ENCODE results near the gene IRS1.

The IRS1 gene

DNA sequence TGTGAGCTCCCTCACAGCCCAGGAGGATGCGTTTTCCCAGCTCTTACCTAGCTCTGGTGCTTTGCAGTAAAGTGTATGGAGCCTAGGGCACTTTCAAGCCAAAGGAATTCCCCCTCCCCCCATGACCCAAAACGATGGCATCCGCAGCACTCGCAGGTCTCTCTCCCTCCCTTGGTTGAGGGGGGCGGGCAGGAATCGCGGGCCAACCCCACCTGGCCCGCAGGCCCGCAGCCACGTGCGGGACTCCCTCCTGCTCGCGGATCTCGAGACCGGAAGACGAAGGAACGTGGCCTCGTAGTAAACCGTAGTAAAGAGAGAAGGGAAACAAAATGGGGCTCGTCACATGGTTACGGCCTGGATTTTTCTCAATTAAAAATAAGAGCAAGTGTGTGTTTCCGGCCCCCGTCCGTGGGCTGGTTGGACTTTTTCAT is 8.5 kb downstream of the IRS1 start:
- ATAC-seq: peak; percentile 44 to 57

DNA sequence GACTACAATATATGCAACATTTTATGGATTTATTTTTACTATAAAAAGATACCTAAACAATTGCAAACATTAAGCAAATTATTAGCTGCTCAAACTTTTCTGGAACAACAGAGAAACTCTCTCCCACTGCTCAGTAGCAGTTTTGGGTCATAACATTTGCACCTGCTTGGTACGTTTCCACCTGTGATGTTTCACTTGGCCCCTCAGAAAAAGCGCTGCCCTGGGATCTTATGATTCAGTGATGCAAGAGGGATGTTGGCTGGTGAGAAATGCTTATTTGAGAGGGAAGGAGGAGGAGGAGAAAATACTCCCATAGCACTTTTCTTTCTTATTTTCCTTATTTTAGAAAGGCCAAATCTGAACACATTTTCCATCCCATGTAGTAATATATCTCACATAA is 9.2 kb downstream of the IRS1 start:
- no peak for ATAC-seq

DNA sequence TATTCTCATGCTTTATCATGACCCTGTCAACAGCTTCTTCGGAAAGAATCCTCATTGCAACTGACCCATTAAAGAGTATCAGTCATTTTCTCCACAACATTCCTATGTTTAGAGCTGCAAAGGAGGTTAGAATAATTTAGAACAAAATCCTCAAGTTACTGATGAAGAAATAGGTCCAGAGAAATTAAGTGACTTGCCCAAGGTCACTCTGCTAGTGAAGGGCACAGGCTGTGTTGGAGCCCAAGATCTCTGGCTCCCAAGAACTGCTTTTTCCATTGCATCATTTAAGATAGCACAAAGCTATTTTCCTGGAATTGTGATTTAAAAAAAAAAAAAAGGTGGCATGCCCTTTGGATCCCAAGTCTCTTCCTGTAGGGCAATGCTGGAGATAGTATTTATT is 9.6 kb downstream of the IRS1 start:
- ATAC-seq: no peak

DNA sequence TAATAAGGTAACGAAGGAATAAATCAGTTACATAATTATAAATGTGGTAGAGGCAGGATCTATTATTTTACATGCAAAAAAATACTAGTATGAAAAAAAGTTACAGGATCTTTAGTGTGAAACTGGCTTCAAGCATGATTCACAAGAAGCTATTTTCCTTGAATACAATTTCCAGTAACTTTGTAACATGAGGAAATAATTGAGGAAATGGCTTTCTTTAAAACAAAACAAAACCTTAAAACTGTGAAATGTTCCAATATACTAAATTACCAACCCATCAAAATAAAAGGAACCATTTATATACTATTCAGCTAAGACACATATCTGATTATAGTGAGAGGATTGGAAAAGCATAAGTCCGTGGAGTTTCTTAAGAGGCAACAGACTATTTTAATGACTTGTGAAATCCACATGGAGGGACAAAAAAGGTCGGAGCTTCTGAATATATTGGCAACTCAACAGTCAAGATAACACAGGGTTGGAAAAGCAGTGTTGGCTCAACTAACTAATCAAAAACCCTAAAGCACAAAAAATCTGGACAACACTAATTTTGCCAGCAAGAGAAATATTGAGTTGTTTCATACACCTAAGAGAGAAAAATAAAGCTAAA is 10.6 kb downstream of the IRS1 start:
- ATAC-seq: no peak

DNA sequence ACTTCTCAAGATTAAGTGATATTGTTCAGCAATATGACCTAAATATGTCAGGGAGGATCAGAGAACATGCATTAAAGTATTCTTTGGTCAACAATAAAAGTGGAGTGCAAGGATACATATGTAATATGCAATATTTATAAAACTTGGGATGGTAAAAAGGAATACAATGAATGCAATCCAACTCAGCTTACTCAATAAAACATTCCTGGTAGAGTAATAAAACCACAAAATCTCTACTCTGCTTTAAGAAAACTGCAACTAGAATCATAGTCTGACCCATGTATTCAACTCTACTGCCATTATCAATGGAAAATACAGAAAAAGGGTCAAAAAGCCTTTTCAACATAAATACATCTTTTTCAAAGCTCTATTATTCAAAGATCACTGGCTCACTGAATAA is 11.6 kb downstream of the IRS1 start:
- no peak for ATAC-seq

DNA sequence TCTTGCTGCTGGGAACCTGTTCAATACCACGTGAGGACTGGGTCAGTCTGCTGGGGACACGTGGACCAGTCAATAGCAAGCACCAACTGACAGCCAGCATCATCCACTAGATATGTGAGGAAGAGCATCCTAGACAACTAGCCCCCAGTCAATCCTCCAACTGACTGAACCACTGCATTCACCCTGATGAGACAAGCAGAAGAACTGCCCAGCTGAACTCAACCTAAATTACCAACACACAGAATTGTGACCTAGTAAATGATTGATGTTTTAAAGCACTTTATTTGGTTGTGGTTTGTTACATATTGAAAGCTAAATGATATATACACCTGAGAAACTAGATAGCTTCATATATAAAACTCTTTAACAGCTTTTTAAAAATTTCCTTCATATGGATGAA is 15.7 kb downstream of the IRS1 start:
- ATAC-seq: no peak

DNA sequence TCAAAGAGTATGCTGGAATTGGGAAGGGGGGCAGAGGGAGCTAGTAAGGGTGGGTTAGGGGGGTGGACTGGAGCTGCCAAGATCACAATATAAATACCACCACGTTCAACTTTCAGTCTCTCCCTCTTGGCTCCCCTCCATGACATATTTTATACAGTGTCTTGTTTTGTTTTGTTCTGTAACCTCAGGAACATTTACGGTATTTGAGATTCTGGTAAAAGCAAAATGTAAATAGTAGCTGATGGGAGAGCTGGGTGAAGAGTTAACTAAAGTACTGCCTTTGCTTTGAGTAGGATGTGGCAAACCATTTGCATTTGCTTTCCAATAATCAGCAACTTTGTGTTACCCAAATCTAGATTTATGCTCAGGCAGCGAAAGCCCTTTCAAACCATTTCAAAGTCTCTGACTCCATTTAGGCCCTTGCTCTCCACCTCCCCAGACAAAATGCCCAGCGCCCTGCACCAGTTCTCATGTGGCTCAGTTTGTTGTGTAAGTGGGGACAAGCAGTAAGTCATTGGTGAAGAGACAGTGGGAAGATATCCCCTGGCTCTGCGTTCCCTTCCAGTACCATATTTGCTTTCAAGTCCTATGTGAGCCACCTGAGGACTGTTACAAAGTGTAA is 17.4 kb downstream of the IRS1 start:
- no peak for ATAC-seq

DNA sequence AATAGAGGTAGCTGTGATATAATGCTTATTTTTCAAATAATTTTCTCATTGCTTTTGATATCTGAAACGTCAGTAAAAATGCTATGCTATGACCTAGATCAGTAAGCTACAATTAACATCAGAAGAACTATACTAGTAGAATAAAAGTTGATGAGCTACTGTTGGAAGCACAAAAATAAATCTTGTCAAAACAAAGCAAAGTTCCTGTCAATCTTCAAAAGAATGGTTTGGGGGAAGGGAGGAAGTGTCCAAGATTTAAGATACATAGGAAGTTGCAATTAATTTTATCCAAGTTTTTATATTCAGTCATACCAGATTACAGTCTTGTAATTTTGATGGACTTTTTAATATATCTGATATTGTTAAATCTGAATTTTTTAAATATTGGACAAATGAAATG is 19.2 kb downstream of the IRS1 start:
- ATAC-seq: no peak

DNA sequence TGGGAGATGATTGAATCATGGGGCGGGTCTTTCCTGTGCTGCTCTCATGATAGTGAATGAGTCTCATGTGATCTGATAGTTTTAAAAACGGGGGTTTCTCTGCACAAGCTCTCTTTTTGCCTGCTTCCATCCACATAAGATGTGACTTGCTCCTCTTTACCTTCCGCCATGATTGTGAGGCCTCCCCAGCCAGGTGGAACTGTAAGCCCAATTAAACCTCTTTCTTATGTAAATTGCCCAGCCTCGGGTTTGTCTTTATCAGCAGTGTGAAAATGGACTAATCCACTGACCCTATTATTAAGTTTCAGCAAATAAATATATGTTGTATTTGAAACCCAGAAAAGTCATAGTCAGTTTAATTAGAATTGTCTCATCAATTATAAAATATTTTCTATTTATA is 22.0 kb downstream of the IRS1 start:
- no peak for ATAC-seq

DNA sequence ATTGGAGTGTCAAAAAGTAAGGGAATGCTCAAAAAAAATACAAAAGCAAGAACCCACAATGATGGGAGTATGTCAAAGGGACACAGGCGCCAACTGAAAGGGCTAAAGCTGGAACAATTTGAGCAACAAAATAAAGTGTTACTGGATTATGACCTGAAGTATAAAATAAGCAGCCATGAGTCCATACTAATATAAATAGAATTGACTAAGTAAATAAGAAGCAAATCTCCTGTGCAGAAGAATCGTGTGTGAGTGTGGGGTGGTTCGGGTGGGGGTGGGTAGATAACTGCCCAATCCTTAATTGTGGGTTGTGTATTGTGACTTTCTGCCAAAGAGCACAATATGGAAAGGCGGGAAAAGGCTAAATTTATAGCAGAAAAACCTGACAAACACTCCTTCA is 23.5 kb downstream of the IRS1 start:
- ATAC-seq: no peak

DNA sequence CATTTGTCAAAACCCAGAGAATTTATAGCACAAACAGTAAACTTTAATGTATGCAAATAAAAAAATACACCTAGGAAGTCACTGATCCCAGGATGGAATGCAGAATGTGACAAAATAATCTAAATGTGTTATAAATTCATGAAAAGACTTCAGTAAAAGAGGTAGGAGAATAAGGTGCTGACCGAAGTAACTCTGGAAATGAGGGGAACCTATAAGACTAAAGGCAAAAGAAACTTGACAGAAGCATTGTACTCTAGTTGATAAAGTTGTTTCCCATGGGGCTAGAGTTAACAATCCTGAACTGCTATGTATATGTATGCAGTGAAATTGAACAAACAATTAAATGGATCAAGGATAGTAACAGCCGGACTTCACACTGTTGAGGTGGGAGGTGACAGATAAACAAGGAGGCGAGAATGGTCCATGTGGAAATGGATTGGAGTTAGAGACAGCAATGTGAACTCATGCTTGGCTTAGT is 24.5 kb downstream of the IRS1 start:
- ATAC-seq: no peak

DNA sequence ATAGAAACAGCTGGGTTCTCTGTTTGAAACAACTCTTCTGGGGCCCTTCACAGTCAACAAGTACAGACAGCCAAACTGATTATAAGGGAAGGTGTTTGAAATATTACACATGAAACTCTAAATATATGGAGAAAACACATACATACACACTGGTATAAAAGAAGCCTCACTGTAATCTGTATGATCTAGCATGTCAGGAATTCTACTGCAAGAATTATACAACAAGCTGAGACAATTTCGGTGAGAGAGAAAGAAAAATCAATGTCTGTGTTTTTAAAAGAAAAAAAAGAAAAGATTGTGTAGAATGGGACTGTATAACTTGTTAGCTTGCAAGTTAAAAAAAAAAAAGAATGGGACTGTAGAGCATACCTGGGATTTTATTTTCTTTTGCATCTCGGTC is 26.3 kb downstream of the IRS1 start:
- ATAC-seq: no peak

DNA sequence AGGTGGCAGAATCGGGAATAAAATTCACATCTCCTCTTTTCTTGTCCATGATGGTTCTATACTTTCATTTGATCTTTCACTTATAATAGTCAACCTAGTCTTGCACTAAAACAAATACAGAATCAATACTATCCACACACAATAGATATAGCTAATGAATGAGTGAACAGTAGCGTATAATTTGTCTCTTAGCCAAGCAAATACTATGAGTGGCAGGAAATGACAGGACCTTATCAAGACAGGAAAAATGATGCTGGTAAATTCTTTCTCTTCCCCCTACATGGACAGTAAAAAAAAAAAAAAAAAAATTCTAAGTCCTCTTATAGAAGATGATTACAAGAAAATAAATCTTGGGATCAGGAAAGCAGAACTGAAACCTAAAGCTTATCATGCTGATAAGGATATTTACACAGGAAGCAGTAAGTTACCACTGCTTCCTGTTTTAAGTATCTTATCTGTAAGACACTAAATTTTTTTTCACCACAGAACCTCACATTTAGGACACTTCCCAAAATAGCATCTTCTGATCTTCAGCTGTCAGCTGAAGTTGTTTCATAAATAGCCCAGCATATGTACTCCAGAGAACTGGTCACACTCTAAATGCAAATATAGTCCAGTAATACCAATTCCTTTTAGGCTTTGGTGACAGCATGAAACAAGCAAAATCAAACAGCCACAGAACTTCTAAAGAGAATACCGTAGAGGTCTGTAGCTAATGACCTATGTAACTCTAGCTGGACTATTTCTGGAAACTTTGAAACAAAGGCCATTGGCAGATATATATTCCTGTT is 27.0 kb downstream of the IRS1 start:
- ATAC-seq: peak; percentile 30 to 35

DNA sequence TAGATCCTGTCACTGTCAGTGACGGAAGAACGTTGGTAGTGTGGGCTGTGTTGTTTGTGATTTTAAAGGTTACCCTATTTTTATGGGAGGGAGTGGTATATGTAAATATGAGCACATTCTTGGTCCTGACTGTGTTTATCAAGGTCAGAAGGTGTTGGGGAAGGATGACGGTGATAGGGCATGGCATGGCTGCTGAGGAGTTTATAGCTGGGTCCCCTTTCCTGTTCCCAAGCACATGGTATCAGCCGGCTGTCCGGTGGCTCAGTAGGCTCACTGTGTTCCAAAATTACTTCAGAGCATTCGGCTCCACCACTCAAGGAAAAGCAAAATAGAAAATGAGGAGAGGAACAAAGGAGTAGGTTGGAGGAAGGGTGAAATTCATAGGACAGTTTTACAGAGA is 28.6 kb downstream of the IRS1 start:
- no peak for ATAC-seq

DNA sequence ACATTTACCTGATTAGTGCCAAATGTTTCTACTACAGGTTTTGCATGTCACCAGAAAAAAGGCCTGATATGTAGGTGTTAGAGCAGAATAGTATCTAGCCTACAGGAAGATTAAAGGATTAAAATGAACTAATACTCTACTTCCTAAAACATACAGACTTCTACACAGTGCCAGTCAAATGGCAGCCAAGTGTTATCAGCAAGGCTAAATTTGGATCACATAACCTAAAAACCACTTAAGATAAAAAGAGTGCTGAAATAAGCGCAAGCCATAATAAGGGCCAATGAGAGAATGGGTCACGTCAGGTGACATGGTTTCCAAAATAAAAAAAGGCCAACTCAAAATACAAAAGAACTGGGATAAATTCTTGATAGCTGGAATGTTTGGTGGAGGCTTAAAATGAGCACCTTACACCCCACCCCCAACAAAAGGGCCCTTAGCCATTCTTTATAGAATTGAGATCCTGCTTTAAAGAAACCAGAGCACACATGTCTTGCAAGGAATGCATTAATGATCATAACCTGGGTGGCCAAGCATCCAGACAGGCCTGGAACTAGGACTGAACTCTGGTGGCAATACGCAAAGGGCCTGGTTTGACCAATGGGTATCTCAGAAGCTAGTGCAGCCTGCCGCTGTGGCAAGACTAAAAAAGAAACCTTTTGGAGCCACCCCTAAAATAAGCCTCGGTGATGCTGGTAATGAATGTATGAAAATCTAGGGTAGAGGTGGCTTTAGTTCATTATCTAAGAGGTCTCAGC is 32.4 kb downstream of the IRS1 start:
- ATAC-seq: no peak

DNA sequence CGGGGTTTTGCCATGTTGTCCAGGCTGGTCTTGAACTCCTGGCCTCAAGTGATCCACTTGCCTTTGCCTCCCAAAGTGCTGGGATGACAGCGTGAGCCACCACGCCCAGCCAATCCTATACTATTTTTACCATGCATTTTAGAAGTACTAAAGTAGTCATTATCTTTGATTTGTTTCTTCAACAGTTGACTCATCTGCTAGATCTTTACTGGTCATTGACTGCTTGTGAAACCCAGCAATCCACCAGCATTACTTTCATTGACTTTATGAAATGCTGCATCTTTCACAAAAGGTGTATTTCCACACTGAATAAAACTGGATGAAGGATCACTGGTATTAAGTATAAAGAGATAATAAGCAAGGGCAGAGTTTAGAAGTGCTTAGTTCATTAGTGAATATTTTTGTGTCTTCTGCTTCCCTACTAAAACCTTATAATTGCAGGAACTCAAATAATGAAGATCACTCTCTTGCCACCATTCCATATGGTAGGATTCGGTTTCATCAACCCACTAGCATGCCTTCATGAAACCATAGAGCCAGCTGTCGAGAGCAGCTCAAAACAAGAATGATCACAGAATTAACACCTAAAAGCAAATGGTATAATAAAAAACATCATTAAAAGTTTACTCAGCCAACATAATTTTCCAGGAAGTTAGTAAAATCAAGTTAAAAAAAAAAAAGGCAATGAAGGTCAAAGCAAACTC is 33.1 kb downstream of the IRS1 start:
- no peak for ATAC-seq

DNA sequence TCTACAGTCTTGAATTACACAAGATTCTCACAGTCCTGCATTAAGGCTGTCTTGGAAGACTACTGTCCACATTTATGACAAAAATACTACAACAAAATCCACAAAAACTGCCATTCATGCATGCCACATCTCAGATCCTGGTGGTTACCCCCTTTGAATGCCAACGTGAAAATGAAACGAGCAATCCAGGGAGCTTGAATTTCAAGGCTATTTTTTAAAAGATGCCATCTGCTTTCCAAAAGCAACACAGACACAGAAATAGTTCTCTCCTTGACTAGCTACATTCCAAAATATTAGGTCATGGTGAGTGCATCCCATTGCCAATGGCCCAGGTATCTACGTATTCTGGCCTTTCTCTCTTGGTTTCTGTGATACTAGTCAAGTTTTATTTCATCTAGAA is 36.3 kb downstream of the IRS1 start:
- no peak for ATAC-seq

DNA sequence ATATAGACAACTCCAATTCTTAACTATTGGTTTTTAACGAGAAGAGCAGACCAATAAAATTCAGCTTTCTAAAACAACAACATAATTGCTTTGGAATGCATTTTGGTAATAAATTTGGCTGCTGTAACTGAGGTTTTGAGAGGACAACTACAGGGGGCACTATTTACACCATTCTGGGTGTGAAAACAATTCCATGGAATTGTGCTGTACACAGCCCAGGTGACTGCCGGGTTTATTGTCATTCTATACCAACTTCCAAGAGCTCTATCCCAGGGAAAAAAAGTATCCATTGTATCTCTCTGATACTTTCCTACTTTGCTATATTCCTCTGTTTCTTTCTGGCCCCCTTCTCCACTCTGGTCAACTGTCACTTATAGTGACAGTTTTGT is 38.4 kb downstream of the IRS1 start:
- ATAC-seq: no peak

DNA sequence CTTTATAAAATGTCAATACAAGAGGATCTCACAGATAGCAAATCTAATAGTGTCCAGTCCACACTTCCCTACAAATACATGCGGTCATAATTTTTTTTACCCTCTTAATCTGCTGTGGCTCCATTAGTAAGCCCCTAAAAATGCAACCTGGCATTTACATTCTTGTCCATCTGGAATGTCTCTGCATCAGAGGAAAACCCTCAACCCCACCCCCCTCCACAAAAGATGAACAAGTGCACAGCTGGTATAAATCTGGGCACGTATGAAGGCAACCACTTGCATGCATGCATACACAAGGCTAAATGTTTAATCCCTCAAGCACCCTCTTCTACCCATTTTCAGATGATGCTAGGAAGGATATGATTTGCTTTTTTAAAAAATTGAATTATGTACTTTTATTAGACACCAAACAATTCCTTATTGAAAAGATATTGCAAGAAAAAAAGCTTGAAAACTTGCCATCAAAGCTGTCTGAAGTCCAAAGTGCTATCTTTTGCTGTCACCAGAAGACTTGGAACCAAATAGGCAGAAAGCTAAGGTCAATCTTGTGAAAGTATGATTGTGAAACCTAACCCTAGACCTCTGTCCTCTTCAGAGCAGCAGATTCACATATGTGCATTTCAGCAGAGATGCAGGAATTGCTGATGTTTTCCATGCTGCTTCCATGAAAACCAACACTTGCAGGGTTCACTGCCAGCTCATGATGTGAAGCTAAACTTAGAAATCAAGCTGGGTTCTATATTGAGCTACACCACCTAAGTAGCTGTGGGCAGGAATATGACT is 39.0 kb downstream of the IRS1 start:
- ATAC-seq: no peak

DNA sequence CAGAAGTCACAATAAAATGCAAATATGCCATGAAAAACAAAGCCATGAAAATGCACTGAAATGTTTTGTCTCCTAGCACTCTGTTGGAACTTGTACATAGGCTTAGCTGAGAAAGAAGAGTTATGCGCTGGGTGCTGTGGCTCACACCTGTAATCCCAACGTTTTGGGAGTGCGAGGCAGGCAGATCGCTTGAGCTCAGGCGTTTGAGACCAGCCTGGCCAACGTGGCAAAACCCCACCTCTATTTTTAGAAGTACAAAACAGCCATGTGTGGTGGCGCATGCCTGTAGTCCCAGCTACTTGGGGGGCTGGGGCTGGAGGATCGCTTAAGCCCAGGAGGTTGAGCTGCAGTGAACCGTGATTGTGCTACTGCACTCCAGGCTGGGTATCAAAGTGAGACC is 39.9 kb downstream of the IRS1 start:
- ATAC-seq: no peak

DNA sequence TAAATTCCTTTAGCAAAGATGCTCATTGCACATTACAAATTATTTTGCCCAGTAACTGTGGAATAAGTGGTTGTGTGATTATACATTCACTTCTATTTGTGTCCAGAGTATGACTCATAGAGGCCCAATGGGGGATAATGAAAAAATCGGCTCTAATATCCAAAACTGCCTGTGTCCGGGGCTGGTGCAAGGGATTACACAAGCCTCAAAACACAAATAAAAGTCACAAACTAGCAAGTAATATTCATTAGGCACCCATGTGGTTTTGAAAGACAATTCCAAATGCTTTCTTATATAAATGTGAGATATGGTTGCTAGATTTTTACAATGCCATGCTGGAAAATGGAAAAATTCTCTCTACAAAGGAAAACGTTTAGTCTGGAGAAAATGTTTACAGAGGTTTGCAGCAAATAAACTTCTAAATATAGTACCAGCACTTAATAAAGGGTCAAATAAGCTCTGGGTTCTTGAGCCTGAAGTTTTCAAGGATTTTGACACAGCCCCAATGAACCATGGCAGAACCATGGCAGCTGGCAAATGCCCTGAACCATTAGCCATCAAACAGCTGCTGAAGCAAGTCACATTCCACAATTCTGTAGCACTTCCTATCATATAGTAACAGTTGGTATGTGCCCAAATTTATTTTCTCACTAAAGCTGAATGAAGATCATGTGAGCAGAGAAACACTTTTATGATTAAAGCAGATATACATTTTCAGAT is 40.5 kb downstream of the IRS1 start:
- ATAC-seq: no peak

Data from activated CD4-positive, CD25-positive, alpha-beta regulatory T cell treated with anti-CD3 and anti-CD28 coated beads, Interleukin-2, amount 50 U/mL, for 24 hours (primary cell).